Endometrial microvascular endothelial cells (primary cell): ENCODE results near the gene TNRC6B. TPM values are rescaled to one million over a fixed set of nuclear protein-coding genes. Genes with fewer than 3 reads are reported as not detected.

Source experiments
- in situ Hi-C: cut with HindIII; loops from 2 replicates; pipeline ENCODE4 v1.10.0; 2017; ENCODE audit warnings: low sequenced_read_pairs, low pct_unique_long_range_greater_than_20kb; ENCODE audit errors: inconsistent ontology term
- total RNA-seq: library from RNA; depleted of rRNA; stranded (reverse); fragments of >200 nt; gene quantifications from one replicate; pipeline ENCODE4 v1.2.3, GENCODE V29; 2015; ENCODE audit errors: inconsistent ontology term

The TNRC6B gene
- total RNA-seq, 1 donor from 2014 or later: 31.3 TPM

GRCh38 chr22:40181323-40181722, 3.6 kb downstream of the TNRC6B start:
- in situ Hi-C loops: loop anchor here (25.0 kb wide), 1 partner anchor 106 kb away; no protein-coding TSS in a partner anchor

DNA sequence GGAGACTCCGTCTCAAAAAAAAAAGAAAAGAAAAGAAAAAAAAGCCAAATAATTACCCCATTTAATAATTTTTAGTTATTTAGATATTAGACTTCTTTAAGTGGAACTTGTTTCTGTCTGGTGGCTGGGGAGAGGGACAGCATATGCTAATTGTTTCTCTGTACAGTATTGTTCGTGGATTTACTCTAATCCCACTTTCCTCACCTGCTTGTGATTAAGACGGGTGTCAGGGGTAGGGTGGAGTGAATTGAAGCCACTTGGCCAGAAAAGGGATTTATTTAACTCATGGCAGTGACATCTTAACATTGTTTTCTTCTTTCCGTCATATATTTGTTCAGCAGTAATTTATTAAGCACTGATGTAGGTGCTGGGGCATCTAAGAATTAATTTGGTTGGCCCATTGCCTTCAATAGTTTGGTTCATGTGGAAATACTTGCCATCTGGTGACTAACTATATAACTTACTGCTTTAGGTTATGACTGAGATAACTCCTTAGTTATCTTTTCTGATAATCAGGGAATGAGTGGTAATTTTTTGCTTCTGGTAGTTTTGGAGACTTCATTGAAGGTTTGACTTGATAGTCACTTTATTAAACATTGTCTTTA, 4.6 kb downstream of the TNRC6B start:
- in situ Hi-C loops: loop anchor here (25.0 kb wide), 1 partner anchor 105 kb away; no protein-coding TSS in a partner anchor

DNA sequence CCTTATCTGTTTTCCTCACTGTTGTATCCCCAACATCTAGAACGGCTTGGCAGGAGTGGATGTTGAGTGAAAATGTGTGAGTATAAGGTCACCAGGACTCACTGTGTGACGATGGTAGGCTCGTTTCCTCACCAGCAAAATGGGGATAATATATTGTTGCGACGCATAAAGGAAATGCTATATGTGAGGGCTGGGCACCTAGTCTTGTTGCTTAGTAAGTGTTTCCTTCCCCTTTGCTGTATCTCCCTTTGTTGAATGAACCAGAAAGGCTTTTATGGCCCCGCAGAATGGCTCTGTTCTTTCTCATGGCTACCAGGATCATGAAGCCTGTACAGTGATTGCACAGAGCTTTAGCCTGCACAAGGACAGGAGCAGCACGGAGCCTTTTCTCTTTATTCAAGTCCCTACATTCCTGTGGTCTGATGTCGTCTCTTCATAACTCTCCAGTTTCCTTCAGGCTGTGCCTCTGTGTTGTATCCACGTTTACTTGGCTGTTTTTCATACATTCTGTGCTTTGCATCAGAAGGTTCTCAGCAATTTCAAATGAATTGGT, 5.4 kb downstream of the TNRC6B start:
- in situ Hi-C loops: loop anchor here (25.0 kb wide), 1 partner anchor 104 kb away; no protein-coding TSS in a partner anchor

GRCh38 chr22:40183603-40184002, 5.9 kb downstream of the TNRC6B start:
- in situ Hi-C loops: loop anchor here (25.0 kb wide), 1 partner anchor 104 kb away; no protein-coding TSS in a partner anchor

GRCh38 chr22:40187389-40187788, 9.7 kb downstream of the TNRC6B start:
- in situ Hi-C loops: loop anchor here (25.0 kb wide), 1 partner anchor 100 kb away; no protein-coding TSS in a partner anchor

DNA sequence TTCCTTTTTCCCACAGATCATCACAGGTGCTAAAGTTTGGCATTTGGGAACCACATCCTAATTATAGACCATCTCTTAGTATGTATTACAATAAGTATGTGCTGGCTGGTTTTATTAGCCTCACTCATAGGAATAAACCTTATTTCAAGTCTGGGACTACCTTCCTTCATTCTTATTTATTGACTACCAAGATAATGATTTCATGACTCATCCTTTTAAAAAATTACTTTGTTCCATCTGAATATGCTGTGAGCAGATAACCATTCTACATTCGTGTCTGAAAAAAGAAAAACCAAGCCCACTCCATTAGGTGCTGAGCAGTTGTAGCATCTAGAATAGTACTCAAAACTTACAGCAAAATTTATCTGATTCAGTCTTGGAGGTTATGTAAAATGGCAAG, 12.3 kb downstream of the TNRC6B start:
- in situ Hi-C loops: loop anchor here (25.0 kb wide), 1 partner anchor 97 kb away; no protein-coding TSS in a partner anchor

DNA sequence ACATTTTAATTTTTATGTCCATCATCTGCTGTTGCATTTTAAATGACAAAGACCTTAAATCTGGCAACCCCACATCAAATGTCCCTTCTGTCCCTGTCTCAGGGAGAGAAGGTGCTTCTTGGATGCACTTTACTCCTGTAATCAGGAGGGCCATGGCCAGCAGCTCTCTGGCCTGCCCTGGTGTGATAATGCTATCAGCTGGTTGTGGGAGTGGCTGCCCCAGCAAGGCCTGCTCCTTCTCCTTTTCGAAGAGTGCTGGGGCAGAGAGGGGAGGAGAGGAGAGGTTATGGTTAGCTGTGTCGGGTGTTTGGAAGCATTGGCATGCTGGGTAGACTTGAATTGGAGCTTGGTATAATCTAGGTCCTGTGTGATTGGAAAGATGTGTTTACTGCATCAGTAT, 12.8 kb downstream of the TNRC6B start:
- in situ Hi-C loops: loop anchor here (25.0 kb wide), 1 partner anchor 97 kb away; no protein-coding TSS in a partner anchor

DNA sequence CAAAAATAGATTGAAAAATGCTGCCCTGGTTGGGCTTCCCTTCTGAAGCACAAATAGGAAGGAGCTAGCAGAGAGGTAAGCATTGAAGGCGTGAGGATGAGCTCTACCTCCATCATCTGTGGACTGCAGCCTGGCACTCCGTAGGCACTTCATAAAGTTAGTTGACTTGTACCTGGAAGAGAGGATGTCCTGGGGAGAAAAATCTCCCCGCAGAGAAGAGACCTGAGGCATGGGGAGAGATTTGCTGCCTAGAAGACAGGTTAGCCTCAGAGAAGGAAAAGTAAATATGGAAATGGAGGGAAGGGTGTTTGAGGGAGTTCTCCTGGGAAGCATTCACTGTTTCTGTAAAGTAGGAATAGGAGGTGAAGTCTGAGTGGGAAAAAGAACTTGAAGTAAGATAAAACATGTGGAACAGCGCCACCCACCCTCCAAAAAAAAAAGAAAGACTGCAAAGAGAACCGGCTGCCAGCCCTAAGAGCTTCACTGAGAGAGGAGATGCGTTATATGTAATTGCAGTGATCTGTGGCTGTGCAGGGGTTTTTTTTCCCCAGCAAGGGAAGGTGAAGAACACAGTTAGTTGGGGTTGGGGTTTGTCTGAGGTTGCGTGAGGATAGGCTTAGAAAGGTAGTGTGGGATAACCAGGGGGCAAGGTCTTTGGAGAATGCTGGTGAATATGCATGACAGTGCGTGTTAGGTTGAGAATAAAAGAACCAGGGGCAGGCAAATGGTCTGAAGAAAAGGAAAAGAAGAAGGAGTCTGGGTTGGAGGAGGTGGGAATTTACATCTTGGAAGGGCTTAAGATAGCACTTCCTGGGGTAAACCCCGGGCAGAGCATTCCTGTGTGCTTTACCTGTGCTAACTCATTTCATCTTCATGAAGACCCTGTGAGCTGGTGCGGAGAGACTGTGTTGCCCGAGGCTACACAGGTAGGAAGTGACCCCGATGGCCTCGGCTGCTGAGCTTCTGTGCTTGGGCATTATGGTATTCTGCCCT, 16.0 kb downstream of the TNRC6B start:
- in situ Hi-C loops: loop anchor here (25.0 kb wide), 1 partner anchor 94 kb away; no protein-coding TSS in a partner anchor

GRCh38 chr22:40194656-40195055, 16.9 kb downstream of the TNRC6B start:
- in situ Hi-C loops: loop anchor here (25.0 kb wide), 1 partner anchor 93 kb away; no protein-coding TSS in a partner anchor

- in situ Hi-C loops: loop anchor here (25.0 kb wide), 1 partner anchor 91 kb away; no protein-coding TSS in a partner anchor
Observed at GRCh38 chr22:40196628-40197360, 19.1 kb downstream of the TNRC6B start.

DNA sequence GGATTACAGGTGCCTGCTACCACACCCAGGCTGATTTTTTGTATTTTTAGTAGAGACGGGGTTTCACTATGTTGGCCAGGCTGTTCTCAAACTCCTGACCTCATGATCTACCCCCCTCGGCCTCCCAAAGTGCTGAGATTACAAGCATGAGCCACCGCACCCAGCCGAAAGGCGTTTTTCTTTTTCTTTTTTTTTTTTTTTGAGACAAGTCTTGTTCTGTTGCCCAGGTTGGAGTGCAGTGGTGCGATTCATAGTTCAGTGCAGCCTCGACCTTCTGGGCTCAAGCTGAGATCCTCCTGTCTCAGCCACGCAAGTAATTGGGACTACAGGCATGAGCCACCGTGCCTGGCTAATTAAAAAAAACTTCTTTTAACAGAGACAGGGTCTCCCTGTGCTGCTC, 19.7 kb downstream of the TNRC6B start:
- in situ Hi-C loops: loop anchor here (25.0 kb wide), 1 partner anchor 90 kb away; no protein-coding TSS in a partner anchor

GRCh38 chr22:40198733-40199132, 21.0 kb downstream of the TNRC6B start:
- in situ Hi-C loops: loop anchor here (25.0 kb wide), 1 partner anchor 89 kb away; no protein-coding TSS in a partner anchor

DNA sequence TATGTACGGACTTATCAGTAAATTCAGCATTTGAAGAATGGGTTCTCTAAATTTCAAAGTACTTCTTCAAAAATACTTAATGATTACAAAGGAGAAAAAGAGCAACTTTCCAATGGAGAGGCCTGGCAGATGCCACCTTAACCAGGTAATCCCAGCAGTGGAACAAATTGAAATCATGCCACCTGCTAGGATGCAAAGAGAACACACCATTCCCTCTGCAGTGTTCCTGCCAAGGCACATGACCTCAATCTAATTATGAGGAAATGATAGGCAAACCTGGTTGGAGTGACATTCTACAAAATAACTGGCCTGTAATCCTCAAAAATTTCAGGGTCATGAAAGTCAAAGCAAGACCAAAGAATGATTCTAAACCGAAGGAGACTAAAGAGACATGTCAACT, 21.5 kb downstream of the TNRC6B start:
- in situ Hi-C loops: loop anchor here (25.0 kb wide), 1 partner anchor 88 kb away; no protein-coding TSS in a partner anchor

- in situ Hi-C loops: loop anchor here (25.0 kb wide), 1 partner anchor 87 kb away; no protein-coding TSS in a partner anchor
Observed at GRCh38 chr22:40199852-40200251, 22.1 kb downstream of the TNRC6B start.

DNA sequence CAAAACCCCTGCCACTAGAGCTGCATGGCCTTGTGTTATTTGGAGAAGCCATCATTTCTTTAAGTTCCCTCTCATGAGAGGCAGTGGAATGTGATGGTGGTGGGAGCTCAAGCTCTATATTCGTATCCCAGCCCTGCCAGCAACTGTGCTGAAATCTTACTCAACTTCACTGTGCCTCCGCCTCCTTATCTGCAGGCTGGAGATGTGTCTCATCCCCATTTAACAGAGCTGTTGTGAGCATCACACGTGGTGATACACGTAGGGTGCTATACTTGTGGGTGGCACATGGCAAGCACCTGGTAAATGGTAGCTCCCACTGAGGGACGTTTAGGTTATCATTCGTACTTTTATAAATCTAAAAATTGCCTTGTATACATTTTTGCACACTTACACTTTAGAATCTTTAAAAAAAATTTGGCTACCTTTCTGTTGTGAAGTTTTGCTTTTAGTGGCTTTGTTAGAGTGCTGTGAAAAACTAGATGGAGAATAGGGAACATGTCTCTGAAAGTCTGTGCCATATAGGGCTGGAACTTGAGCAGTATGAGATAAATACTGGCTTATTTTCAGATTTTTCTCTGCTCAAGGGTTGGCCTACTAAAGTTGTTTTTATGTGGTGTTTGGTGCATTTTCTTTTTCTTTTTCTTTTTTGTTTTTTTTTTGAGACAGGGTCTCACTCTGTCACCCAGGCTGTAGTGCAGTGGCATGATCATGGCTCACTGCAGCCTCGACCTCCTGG, 23.2 kb downstream of the TNRC6B start:
- in situ Hi-C loops: no loop called here

DNA sequence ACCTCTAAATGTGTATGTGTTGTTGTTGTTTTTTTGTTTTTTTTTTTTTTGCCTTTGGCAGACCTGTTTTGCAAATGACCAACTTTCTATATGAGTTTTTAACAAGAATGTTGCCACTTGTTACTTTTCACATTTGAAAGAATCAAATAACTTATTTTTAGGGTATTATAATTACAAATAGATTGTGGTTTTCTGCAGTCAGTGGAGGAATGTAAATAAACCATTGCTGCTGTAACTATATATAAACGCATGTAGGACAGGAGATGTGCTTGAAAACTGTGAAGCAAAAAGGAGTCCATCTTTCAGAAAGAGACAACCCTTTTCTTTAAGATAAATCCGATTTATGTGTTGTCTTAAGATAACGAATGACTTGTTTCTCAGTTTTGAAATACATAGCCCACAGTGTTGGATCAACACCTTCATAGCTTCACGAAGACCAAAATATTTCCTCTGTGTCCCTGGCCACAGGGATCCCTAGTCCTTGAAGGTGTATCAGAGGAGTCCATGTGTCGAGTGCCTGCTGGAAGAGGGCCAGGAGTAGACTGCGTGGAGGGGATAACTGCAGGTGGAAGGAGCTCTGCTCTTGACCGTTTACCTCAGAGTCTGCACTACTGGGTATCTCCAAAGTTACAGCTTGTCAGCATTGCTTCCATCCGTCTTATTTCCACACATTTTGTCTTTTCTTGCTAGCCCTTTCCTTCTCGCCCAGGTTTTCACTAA, 24.7 kb downstream of the TNRC6B start:
- in situ Hi-C loops: no loop called here

- in situ Hi-C loops: no loop called here
Observed at GRCh38 chr22:40203572-40203971, 25.8 kb downstream of the TNRC6B start.
